GM18511 (cell line): ENCODE data around the gene NELL1.

Experiments
- ATAC-seq: cut with Tn5 transposase; IDR thresholded peaks from one replicate; pipeline ENCODE4 v1.9.1; 2021; ENCODE audit warnings: mild to moderate bottlenecking, moderate library complexity; ENCODE audit not compliant: unreplicated experiment

Gene NELL1

DNA sequence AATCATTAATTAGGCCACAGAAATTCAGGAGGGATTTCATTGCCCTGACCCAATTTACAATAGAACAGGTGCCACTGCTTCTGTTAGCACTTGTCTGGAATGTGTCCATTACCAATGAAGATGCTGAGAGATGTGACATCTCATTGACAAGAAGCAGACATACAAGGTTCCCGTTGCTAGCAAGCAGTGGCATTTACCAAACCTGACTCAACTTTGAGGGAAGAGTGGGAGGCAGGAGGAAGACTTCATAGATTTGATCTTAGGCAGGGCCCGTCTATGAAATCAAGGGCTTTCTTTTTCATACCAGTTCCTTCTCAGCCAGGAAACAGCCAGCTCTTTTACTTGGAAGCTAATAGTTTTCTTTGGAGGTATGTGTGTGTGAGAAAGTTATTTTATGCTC is 280.2 kb downstream of the NELL1 start:
- no peak for ATAC-seq

DNA sequence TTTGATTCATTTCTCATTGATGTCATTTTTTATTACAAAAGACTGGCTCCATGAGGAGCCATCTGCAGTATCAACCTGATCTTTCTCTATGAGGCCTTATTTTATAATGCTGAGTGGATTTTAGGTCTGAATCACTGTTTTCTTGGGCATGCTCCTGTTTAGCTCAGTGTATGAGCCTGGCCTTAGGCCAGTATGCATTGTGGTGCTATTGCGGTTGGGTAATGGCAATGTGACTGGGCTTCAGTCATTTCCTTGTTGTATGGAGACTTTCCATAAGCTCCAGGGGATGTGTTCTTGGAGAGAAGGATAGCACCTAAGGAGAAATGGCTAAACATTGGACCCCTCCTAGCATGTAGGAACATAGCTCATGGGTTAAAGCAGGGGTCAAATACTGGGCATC is 293.2 kb downstream of the NELL1 start:
- no peak for ATAC-seq

DNA sequence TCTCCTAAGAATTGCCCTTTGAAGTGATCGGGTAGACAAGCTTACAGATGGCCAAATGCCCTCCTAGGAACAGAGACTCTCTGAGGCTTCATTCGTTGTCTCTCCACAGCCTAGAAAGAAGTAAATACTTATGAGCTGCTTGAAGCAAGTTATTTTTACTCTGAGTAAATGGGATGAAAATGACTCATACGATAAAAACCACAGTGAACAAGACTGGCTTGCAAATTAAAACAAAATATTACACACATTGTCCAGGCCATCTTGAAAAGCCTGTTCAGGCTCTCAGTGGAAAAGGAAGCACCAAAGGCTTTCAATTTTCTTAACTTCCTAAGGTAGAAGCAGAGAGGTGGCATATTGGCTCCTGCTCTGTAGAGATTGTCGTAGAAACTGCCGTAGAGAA is 294.2 kb downstream of the NELL1 start:
- no peak for ATAC-seq

DNA sequence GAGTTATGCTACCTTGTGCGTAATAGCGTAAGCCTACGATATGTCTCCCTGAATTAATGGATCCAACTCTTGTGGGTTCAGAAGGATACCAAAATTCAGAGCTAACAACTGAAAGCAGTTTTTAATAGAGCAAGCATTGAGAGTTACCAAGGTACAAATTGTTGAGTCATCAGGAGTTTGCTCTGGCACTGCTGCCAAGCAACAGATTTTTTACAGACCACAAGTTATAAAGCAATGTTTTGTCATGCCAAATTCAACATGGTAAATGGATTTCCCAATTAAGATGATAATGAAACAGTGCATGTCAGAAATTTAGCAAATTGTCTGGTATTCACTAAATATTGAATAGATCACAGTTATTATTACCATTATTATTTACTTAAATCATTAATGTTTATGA is 295.6 kb downstream of the NELL1 start:
- ATAC-seq: no peak

DNA sequence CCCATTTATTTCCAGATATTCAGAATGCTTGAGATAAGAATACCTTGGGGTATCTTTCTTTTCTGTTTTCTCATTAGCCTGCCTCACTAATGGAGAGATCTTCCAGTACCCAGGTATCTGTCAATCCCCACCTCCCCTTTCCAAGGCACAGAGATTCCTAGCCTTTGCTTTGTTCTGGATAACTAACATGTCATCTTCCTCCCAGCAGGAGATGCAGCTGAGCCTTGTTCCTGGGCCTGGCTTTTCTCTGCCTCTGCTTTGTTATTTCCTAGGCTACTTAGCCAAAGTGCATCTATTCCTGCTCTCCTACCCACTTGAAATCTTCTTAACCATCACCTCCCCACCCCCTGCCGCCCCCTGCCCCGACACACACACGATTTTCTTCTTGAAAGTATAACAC is 297.1 kb downstream of the NELL1 start:
- no peak for ATAC-seq

DNA sequence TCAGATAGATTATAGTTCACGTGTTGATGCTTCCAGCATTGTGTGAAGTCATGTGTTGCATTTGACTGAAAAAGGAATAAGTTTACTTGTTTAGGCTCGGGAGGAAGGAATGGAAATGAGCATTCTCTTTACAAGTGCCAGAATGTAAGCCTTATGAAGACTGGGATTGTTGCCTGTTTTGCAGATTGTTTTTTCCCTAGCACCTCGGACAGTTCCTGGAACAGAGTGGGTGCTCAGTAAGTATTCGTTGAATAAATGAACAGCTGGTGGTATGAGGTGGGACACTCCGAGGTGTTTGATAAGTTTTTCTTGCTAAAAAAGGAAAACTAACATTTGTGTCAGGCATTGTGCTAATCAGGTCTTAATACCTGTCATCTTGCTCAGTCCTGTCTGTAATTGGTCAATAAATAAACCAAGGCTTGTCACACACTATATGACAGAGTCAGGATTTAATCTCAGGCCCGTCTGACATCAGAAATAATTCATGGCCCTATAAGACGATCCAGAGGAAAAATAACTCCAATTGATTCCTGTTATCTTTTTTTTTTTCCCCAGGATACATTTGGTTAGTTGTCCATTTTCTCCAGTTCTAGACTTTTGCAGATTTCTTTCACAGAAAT is 304.7 kb downstream of the NELL1 start:
- ATAC-seq: no peak

DNA sequence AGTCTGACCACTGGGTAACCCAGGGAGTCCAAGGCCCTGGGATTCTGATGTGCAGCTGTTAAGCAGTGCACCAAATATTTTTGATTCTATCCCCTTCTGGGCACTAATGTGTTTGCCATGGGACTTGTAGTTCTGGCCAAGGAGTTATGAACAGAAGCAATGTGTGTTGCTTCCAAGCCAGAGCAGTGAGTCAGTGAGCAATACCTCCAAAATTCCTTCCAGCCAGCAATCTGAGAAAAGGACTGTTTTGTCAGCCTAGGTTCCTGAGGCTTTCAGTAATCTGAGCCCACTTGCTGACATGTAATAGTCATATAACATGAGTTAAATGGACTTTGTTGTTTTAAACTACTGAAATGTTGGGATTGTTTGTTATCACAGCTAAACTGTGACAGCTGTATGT is 311.4 kb downstream of the NELL1 start:
- ATAC-seq: no peak

DNA sequence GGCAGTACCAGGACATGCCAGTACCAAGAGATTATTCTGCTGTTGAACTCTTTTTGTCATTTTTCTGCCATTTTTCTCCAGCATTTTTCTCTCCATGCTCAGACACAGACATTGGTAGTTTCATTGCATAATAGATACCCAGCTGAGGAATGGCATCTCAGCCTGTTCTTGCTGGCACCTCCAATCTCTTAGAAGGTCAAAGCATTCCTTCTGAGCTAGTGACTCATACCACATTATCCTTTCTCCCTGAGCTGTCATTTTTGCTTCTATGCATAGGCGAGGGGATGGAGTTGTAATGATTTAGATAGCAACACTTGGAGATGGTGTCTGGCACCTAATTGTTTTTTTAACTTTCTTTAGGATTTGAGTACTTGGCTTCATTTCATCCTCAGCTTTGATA is 321.1 kb downstream of the NELL1 start:
- ATAC-seq: no peak

DNA sequence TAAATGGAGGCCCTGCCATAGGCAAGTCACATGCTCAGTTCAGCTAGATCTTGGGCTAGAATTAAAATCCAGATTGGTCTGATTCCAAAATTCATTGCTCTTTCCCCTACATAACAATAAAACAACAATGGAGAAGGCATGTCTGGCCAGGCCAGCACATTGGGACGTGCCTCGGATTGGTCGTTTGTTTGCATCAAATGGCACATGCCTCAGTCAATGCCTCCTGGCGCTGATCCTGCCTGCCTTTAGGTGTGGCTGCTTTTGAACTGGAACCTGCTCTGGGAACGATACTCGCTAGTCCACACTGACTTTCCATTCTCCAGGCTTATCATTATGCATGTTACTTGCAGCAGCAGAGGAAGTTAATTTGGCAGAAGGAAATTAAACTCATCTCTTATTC is 322.1 kb downstream of the NELL1 start:
- ATAC-seq: no peak

DNA sequence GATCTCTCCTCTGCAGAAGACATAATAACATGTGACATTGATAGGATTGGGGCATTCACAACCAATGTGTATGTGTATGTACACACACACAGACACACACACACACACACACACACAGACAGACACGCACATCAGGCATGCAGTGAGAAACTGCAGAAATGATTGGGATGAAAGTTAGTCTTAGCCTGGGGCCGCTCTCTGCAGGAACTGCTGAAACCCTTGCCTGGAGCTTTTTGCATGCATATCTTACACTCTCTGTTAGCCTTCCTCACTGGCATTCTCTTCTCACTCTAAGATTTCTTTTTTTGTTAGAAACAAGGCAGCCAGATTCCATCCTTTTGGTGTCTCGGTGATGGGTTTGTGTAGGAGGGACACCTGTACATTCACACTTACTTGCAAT is 337.9 kb downstream of the NELL1 start:
- ATAC-seq: no peak

DNA sequence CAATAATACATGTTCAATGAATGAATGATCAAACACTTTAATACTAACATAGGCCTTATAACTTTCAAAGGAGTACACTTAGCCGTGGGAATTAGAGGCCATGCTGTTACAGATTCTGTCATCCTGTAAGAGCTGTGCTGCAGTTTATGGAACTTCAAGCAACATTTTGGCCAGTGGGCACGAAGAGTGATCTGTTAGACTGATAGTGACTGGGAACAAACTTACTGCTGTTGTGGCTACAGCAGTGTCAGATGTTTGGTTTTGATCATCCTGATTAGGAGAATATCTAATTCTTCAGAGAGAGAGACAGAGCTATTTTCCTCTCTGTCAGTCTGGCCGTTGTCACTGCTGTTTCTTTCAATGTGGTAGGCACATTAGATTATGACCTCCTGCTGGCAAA is 348.9 kb downstream of the NELL1 start:
- ATAC-seq: no peak

DNA sequence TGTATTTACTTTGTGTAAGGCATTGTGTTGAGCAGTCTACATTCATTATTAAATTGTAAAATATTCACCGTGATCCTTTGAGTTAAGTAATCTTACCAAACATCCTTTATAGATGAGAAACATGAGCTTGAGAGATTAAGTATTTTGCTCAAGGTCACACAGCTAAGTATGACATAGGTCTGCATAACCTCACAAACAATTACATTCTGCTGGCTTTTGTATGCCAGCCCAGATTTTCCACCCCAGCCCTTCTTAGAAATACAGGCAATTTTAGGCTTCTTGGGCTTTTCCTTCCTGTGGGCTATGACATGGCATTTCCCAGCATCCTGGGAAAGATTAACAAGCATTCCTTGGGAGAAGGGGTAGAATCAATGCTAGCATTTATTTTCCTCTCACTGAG is 357.3 kb downstream of the NELL1 start:
- no peak for ATAC-seq

DNA sequence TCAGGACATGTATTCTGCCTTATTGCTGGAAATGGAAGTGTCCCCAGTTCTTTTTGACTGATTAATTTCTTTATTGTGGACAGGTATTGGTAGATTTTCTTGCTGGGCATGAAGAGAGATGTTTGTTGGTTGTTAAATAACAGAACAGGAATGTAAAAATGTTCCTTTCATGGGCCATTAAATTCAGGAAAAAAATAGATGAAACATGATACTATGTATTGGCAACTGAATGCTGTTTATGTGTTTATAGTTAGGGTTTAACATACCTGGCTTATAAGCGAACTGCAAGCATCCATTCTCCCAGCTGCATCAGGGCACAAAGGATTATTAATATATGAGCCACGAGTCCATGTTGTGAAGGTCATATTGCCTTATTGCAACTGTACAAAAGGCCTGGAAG is 368.5 kb downstream of the NELL1 start:
- no peak for ATAC-seq

DNA sequence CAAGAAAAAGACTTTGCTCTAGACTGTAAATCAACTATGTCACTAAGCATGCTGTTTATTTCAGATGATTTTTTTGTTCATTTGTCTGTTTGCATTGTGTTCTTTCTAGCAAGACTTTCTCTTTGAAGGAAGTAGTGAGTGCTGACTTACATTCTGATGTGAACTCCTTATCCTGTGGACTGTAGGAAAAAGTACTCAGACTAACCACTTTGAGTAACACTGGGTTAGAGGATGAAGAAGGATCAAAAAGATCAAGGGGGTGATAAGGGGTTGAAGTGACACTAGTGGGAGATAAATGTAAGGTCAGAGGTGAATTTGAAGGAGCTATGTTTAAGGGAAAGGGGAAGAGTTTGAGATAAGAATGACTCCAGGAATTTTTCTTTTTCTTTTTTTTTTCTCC is 369.4 kb downstream of the NELL1 start:
- ATAC-seq: no peak

DNA sequence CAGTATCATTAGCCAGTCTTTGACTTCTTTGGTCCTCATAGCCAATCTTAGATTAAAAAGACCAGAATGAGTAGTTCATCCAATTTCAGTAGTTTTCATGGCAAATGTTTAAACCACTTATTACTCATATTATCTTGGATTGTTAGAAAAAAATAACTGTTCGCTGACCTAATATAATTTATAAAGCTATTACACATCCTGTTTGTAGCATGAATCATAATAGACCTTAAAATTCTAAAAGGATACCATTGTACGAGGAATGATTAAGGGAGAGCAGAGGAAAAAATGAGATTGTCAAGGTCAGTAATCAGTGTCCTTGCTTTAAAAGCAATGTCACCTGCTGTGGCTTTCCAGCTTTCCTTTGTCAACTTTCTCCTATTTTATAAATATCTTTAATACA is 371.2 kb downstream of the NELL1 start:
- no peak for ATAC-seq

DNA sequence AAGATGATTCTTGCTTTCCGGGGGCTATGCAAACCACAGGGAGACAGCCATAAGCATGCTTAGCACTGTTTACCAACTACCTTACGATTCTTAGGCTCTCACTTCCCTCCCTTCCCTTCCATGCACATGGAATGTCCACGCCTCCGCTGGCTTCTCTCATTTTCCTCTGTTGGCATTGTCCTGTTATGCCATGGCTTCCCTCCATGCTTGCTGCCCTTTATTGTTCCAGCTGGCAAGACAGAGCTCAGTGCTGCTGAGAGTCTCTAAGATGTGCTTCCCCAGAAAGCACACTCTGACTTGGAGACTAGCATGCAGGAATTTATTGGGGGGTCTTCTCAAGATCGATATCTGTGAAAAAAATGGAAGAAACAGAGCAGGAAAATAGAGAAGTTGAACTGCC is 379.2 kb downstream of the NELL1 start:
- no peak for ATAC-seq

DNA sequence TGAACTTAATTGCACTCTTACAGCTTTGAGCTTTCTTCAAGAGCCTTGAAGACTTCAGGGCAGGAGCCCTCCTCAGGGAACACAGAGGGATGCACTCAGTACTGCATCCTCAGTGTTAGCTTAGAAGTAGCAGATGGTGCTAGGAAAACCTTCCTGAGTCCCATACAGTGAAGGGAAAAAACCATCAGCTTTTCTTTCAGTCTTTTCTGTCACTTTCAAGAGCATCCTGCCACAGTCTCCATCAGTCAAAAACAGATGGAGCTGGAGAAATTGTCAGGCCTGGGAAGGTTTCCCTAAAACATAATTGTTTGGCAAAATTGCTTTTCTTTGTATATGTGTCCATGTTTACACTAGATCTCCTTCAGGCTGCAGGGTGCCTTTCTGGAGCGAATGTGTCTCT is 384.1 kb downstream of the NELL1 start:
- ATAC-seq: no peak

DNA sequence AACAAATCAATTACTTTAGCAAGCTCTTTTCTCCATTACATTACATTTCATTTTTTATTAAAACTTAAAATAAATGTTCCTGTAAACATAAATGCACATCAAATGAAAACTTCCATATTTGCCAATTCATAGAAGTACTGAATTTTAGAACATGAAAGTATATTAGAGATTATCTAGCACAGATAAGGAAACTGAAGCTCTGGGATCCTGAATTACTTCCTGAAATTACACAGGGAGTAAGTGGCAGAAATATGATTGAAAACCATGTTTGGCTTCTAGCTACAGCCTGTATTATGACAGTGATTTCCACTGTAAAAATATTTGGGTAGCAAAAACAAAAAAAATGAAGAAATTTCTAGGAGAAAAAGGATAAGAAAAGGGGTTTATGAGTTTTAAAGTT is 387.3 kb downstream of the NELL1 start:
- ATAC-seq: no peak

DNA sequence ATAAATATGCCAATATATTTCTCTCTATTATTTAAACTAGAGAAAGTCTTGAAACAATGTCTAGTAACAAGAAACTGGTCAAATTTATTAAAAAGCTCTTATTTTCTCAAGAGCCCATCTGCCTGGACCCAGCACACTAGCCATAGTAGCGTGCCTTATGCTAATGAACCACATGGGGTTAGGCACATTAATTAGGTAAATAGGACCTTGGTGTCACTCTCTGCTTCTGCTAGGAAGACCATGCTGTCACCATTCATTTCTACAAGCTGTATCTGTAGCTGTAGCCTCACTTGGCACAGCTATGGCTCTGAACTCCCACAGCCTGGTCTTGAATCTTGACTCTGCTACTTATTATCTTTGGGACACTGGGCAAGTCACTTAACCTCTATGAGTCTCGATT is 390.5 kb downstream of the NELL1 start:
- no peak for ATAC-seq

DNA sequence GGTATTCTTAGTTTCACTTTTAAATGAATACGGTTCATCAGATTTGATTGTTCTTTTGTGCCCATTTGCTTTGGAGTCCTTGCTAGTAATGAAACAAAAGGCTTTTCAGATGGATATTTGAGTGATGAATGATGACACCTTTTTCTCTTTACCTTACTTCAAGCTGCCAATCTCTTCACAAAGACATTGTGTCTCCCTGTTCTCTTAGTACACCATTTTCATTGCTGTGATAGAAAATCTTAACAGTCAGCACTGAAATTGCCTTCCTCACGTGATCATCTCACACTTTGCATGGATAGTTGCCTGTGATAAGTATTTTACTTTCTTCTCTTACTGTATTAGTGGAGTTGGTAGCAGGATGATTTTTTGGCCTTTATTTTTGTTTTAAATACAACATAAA is 396.6 kb downstream of the NELL1 start:
- ATAC-seq: no peak

DNA sequence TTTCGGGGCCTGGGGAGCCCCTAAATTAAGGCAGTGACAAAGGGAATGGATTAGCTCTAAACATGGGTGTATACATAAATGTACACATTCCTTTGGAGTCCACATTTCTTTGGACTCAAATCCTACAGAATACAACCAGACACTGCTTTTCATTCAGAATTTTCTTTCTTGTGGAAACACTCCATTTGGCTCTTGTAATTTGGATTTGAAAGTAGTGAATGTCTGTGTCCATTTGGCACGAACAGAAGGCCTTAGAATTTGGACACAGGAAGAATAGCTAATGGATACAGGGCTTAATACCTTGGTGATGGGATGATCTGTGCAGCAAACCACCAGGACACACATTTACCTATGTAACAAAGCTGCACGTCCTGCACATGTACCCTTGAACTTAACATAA is 399.5 kb downstream of the NELL1 start:
- ATAC-seq: no peak

DNA sequence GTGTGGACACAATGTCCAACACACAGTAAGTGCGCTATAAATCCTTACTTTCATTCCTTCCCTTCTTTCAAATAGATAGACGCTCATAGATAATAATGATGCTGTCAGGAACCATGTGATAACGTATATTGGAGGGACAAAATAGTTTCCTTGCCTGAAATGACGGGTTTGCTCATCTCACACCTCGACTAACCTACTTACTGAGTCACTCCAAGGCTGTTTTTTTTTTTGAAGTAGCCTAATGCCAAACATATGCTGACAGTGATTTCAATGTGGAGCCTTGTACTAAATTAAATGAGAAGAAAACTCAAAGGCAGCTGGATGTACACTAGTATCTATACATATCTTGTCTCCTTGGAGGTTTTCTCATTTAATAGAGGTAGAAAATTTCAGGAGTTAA is 400.5 kb downstream of the NELL1 start:
- ATAC-seq: no peak

DNA sequence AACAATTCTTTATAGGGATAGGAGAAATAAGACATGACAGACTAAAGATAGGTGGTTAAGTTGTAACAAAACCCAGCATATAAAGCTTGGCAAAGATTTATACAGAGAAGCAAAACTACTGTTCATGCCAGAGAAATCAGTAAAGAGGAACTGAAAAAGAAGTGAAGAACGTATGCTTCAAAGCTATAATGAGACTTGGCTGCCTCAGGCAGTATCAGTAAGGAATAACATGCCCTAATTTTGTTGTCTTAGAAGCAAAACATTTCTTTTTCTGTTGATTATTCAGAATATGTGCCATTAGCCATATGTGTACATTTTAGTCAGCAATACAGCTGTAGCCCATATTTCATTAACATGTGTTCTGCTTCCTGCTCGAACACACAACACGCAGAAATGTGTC is 403.2 kb downstream of the NELL1 start:
- peak; percentile 73 for ATAC-seq

DNA sequence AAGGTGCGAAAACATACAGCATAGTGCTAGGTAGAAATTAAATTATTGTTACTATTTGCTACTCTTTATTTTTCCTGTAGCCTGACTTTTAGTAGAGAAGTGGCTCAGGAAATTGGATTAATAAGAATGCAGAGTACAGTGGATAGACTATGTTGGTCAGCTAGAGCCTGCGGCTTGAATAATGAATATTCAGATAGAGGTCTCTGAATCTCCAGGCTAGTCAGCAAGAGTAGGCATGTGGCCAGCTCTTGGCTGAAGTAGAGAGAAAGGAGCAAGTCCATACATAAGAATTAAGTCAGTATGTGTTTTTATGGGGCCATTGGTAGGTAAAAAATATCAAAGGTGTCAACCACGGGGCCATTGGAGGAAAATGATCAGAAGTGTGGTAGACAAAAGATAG is 413.5 kb downstream of the NELL1 start:
- ATAC-seq: no peak
